GM21423 (cell line): ENCODE results near the gene AVP.
"Not testable (repeated sequence)": the region's sequence is repeated elsewhere in the genome, so short reads cannot be mapped to it uniquely, and the experiment has no call there.

Source experiments
- ATAC-seq: cut with Tn5 transposase; IDR thresholded peaks from one replicate; pipeline ENCODE4 v1.9.1; 2021; ENCODE audit warnings: mild to moderate bottlenecking, moderate library complexity; ENCODE audit not compliant: unreplicated experiment

AVP gene

GRCh38 chr20:3084986-3085360 lies 449 bp upstream of the AVP start:
- no peak for ATAC-seq

- ATAC-seq, result no peak
Measured at GRCh38 chr20:3082955-3083952, 1.3 kb downstream of the AVP start.

DNA sequence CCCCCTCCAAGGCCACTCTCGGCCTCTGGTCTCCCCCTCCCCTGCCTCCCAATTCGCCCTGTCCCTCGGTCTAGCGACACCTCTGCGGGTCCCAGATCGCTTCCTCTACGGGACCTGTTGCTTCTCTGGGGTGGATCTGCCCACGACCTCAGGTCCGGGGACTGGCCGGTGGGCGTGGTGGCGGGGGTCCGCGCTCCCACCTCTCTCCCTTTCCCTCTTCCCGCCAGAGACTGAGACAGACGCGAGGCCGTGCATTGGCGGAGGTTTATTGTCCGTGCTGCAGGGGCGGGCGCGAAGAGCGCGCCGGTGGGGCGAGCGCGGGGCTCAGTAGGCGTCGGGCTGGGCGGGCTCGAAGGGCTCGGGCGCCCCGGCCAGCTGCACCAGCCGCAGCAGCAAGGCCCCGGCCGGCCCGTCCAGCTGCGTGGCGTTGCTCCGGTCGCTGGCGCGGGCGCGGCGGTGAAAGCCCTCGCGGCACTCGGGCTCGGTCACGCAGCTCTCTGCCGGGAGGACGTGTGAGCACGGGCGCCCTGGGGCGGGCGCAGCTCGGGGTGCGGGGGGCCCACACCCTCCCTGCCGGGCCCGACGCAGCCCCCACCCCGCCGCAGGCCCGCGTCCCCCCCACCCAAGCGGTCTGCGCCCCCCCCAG lies 2.1 kb downstream of the AVP start:
- ATAC-seq, result no peak

GRCh38 chr20:3081641-3082040 lies 2.9 kb downstream of the AVP start:
- no peak for ATAC-seq

- no peak for ATAC-seq
Measured at GRCh38 chr20:3080939-3081388, 3.6 kb downstream of the AVP start.

DNA sequence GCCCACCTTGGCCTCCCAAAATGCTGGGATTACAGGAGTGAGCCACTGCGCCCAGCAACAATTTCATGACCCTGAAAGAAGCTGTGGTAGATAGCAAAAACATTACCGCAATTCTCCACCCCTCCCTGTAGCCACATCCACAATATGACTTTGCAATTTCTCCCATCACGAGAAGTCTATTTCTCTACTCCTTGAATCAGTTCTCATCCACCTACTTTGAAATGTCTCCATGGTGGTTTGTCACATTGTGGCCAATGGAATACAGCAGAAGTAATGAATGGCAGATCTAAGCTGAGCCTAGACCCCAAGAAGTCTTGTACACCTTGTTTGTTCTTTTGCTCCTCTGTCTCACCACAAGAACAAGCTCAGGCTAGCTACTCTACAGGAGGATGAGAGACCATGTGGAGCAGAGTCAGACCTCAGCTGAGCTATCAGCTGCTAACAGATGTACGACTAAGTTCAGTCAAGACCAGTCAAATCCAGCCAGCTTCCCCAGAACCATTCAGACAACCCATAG lies 6.8 kb downstream of the AVP start:
- no peak for ATAC-seq

- ATAC-seq, result not testable (repeated sequence)
Measured at GRCh38 chr20:3075315-3075714, 9.2 kb downstream of the AVP start.

DNA sequence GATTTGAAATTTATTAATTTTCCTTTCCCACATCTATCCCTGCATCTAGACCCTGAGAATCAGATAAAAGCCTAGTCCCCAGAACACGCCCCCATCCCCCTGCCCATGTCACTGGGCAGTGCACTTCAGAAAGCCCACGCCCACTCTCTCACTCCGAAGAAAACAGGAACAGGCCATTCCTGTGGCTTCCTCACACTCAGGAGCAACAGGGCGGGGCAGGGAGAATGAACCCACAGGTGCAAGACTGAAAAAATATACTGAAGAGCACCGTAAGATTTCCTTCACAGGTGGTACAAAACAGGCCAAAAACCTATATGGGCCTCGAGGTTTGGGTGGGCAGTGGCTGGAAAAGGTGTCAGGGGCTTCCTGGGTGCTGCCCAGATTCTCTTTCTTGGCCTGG lies 9.7 kb downstream of the AVP start:
- no peak for ATAC-seq

GRCh38 chr20:3073251-3073643 lies 11.3 kb downstream of the AVP start:
- ATAC-seq, result not testable (repeated sequence)

GRCh38 chr20:3072530-3073250 lies 11.8 kb downstream of the AVP start:
- no peak for ATAC-seq

DNA sequence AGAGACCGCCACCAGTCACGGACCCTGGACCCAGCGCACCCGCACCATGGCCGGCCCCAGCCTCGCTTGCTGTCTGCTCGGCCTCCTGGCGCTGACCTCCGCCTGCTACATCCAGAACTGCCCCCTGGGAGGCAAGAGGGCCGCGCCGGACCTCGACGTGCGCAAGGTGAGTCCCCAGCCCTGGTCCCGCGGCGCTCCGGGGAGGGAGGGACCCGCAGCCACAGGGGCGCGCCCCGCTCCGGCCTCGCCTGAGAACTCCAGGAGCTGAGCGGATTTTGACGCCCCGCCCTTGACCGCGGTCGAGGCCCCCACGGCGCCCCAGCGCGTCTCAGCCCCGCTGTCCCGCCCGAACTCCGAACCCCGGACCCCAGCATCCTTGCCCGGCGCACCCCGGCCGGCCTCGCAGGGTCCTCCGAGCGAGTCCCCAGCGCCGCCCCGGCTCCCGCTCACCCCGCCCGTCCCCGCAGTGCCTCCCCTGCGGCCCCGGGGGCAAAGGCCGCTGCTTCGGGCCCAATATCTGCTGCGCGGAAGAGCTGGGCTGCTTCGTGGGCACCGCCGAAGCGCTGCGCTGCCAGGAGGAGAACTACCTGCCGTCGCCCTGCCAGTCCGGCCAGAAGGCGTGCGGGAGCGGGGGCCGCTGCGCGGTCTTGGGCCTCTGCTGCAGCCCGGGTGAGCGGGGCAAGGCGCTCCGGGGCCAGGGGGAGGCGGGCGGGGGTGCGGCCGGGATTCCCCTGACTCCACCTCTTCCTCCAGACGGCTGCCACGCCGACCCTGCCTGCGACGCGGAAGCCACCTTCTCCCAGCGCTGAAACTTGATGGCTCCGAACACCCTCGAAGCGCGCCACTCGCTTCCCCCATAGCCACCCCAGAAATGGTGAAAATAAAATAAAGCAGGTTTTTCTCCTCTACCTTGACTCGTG lies 12.7 kb downstream of the AVP start, which contains the start of gene OXT:
TSS of gene OXT (plus strand) at position 11 of the 920 bp plus-strand sequence. CDS start at position 47, 36 bp downstream.
- no peak for ATAC-seq

DNA sequence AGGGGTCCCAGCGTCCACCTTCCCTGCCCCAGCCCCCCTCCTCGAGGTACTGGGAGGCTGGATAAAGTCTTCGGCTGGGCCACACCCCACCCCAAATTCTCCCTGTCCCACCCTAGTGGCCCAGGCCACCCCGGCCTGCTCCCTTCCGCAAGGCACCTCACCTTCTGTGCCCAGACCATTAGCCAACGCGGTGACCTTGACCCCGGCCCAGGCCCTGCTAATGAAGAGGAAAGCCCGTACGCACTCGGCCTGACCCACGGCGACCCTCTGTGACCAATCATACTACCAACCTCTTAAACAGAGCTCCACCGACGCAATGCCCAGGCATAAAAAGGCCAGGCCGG lies 13.3 kb downstream of the AVP start:
- ATAC-seq, result no peak

- ATAC-seq, result no peak
Measured at GRCh38 chr20:3070725-3071124, 13.8 kb downstream of the AVP start.

DNA sequence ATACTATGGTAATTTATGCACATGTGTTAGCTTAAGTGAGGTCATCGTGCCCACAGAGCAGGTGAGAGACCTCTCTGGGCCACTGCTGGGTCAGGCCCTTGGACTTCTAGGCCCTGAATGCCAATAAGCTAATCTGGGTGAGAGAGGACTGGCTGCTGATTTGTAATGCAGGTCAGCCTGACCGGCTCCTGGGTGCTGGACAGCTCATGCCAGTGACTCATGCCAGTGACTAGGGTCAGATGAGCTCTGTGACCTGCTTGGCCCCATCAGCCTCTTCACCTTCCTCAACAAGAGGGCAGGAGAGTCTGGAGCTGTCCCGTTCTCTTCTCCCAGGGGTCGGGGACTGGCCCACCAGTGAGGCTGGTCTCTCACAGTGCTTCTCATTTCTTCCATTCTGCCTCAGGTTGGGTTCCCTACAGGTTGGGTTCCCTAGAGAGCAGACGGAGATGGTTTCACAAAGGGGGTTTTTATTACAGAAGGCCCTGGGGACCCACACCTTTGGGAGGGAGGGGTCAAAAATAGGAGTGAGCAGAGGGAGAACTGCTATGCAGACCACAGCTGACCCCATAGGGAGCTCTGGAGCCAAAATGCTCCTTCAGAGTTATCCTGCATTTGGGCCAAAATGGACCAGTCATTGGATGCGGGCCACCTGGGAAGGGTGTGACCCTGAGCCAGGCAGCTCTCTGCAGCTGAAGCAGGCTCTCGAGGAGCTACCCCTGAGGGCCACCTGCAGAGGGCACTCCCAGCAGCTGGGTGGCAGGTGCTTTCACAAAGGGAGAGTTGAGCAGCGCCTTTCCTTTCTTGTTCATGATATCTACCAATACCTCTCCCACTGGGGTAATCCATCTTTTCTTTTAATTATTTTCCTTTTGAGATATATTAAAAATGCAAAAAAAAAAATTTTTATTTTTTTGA lies 15.3 kb downstream of the AVP start:
- no peak for ATAC-seq

- ATAC-seq, result no peak
Measured at GRCh38 chr20:3068075-3068474, 16.4 kb downstream of the AVP start.

DNA sequence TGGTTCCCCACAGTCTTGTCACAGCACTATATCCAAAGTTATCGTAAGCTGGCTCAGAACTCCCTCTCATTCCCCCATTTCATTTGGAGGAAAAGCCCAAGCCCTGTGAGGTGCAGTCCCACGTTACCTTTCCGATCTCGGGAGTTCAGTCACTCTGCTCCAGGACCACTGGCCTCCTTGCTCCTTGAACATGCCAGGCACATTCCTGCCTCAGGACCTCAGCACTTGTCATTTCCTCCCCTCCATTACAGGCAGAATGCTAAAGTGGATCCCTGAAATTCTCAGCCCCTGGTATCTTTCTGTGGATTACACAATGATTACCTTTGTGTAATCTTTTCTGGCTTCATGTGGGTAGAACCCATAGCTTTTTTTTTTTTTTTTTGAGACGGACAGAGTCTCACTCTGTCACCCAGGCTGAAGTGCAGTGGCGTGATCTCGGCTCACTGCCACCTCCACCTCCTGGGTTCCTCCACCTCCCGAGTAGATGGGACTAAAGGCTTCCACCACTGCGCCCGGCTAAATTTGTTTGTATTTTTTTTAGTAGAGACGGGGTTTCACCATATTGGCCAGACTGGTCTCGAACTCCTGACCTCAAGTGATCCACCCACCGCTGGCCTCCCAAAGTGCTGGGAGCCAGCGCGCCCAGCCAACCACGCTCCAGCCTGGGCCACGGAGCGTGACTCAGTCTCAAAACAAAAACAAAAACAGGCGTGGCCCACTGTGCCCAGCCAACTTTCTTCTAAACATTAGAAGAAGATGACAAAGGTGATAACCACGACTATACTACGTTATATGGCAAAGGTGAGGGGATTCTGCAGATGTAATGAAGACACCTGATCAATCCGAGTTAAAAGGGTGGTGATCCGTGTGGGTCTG lies 17.1 kb downstream of the AVP start:
- ATAC-seq, result no peak

DNA sequence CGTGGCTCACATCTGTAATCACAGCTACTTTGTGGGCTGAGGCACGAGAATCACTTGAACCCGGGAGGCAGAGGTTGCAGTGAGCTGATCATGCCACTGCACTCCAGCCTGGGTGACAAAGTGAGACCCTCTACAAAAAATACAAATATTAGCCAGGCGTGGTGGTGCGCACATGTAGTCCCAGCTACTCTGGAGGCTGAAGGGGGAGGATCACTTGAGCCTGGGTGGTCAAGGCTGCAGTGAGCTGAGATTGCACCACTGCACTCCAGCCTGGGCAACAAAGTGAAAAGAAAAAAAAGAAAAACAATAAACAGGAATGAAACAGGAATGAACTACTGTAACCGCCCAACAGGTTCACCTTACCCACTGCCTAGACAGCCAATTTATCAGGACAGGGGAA lies 20.4 kb downstream of the AVP start:
- not testable (repeated sequence) for ATAC-seq

GRCh38 chr20:3059489-3059888 lies 25.0 kb downstream of the AVP start:
- no peak for ATAC-seq
